Neutrophil (primary cell): ENCODE data around the gene PRIMA1.

Experiments
- H3K27ac ChIP-seq: fragments of 200-600 bp; sonication (generic); 2 replicates; pipeline ENCODE4 v1.5.1; 2016; ENCODE audit warnings: mild to moderate bottlenecking, moderate library complexity
- H3K27me3 ChIP-seq: fragments of 200-600 bp; sonication (generic); 2 replicates; pipeline ENCODE4 v1.6.0; 2016; ENCODE audit warnings: mild to moderate bottlenecking
- H3K36me3 ChIP-seq: fragments of 200-600 bp; sonication (generic); 2 replicates; pipeline ENCODE4 v1.5.1; 2017
- H3K4me1 ChIP-seq, 2 experiments: fragments of 200-600 bp in 1 of 2; sonication (generic) in 1 of 2; 1 replicate in 1 of 2; 2 replicates in 1 of 2; pipeline versions ENCODE4 v1.5.1 to v1.6.1; 2013 to 2016; ENCODE audit warnings: low read depth in 1 of 2, low read length in 1 of 2, mild to moderate bottlenecking in 1 of 2, moderate library complexity in 1 of 2; ENCODE audit not compliant: control insufficient read depth in 1 of 2, insufficient read depth in 1 of 2
- H3K4me3 ChIP-seq, 2 experiments: fragments of 200-600 bp in 1 of 2; sonication (generic) in 1 of 2; 1 replicate in 1 of 2; 2 replicates in 1 of 2; pipeline ENCODE4 v1.5.1; 2013 to 2016; ENCODE audit warnings: low read depth in 1 of 2, low read length in 1 of 2, mild to moderate bottlenecking in 1 of 2, moderate library complexity in 1 of 2
- H3K9me3 ChIP-seq: fragments of 200-600 bp; sonication (generic); 2 replicates; pipeline ENCODE4 v1.5.1; 2016
- CTCF ChIP-seq: fragments of 200-600 bp; sonication (generic); IDR thresholded peaks from 2 replicates; pipeline ENCODE4 v1.5.1; 2016; ENCODE audit warnings: antibody characterized with exemption

PRIMA1 gene

GRCh38 chr14:93735206-93735605, 53.1 kb downstream of the PRIMA1 start:
- H3K4me3 ChIP-seq, result no peak overlapping the region
- H3K9me3 ChIP-seq, result no peaks in the 10 kb centered on the region
- no peaks in the 10 kb centered on the region for H3K27me3 ChIP-seq
- no peak overlapping the region for H3K27ac ChIP-seq
- no peaks in the 10 kb centered on the region for H3K4me1 ChIP-seq
- TF ChIP-seq CTCF, result no peak
- no peaks in the 10 kb centered on the region for H3K36me3 ChIP-seq

- no peaks in the 10 kb centered on the region for H3K27me3 ChIP-seq
- H3K9me3 ChIP-seq, result no peaks in the 10 kb centered on the region
- no peaks in the 10 kb centered on the region for H3K36me3 ChIP-seq
- TF ChIP-seq CTCF, result no peak
- no peak overlapping the region for H3K4me3 ChIP-seq
- no peak overlapping the region for H3K27ac ChIP-seq
- no peaks in the 10 kb centered on the region for H3K4me1 ChIP-seq
Observed at GRCh38 chr14:93734086-93734822, 54.0 kb downstream of the PRIMA1 start.

GRCh38 chr14:93733631-93734030, 54.7 kb downstream of the PRIMA1 start:
- Histone ChIP-seq H3K9me3 (no peaks in the 10 kb centered on the region), H3K27me3 (no peaks in the 10 kb centered on the region), H3K4me3 (no peak overlapping the region), H3K27ac (no peak overlapping the region), H3K36me3 (no peaks in the 10 kb centered on the region), H3K4me1 (no peaks in the 10 kb centered on the region)
- no peak for TF ChIP-seq CTCF

- Histone ChIP-seq H3K27me3 (no peaks in the 10 kb centered on the region), H3K9me3 (no peaks in the 10 kb centered on the region), H3K4me3 (no peak overlapping the region), H3K36me3 (no peaks in the 10 kb centered on the region), H3K4me1 (no peaks in the 10 kb centered on the region), H3K27ac (no peak overlapping the region)
- no peak for TF ChIP-seq CTCF
Observed at GRCh38 chr14:93733231-93733630, 55.1 kb downstream of the PRIMA1 start.

GRCh38 chr14:93732524-93732923, 55.8 kb downstream of the PRIMA1 start:
- Histone ChIP-seq H3K4me3 (no peak overlapping the region), H3K4me1 (no peaks in the 10 kb centered on the region), H3K27me3 (no peaks in the 10 kb centered on the region), H3K36me3 (no peaks in the 10 kb centered on the region), H3K9me3 (no peaks in the 10 kb centered on the region), H3K27ac (no peak overlapping the region)
- no peak for TF ChIP-seq CTCF
